ENCODE measurements around the gene NFIA. TPM values are rescaled to one million over a fixed set of nuclear protein-coding genes. Genes with fewer than 3 reads are reported as not detected.

Gene NFIA
- total and polyA plus RNA-seq, 9 of the 15 experiments (the other 6 are each of a cell fraction or from before 2014, with no cell fraction given) = 5.3 to 24.9 (median 9.8) TPM

GRCh38 chr1:61184040-61184713 is 101.8 kb downstream of the NFIA start:
- H3K4me2 ChIP-seq (ENCODE audit: insufficient read depth, low read length) = peak overlapping the region; percentile 72
- POLR2A ChIA-PET = interaction anchor here (0.6 to 1.9 kb wide), 9 partner anchors 8 to 171 kb away, joined by 3 to 5 read pairs (median 4); no protein-coding TSS in a partner anchor
- no peak for TF ChIP-seq ARID1B (IDR thresholded peaks at IDR 0.05)
- 0 out of 2 replicates have a peak, but pooled peaks have one; percentile 46 for TF ChIP-seq PHTF2 (CRISPR knock-in tag; IDR thresholded peaks at IDR 0.05)
- no peak for TF ChIP-seq PRDM10 (IDR thresholded peaks at IDR 0.05; ENCODE audit: partially characterized antibody)
- peak in 1 of 2 experiments; percentile 83; a peak in 1 of 4 replicates for TF ChIP-seq CSDE1 (IDR thresholded peaks at IDR 0.05)
- TF ChIP-seq RUNX1 (IDR thresholded peaks at IDR 0.05; ENCODE audit: low read depth) = no peak
- TF ChIP-seq CEBPZ (IDR thresholded peaks at IDR 0.05; ENCODE audit: borderline replicate concordance, low read depth, low read length) = no peak
- peak; percentile 47; the same call in 1 of the 2 replicates for TF ChIP-seq FOXM1 (IDR thresholded peaks at IDR 0.05; ENCODE audit: low read depth)
- no peak for TF ChIP-seq FOXM1 (CRISPR knock-in tag; IDR thresholded peaks at IDR 0.05; ENCODE audit: low read depth)
- no peak for TF ChIP-seq SIRT6 (IDR thresholded peaks at IDR 0.05; ENCODE audit: low read depth, low read length)
- TF ChIP-seq RBM17 (IDR thresholded peaks at IDR 0.05; ENCODE audit: borderline replicate concordance, low read depth, low read length) = no peak
- no peak for TF ChIP-seq GTF2F1 (IDR thresholded peaks at IDR 0.05; ENCODE audit: low read depth, low read length)
- TF ChIP-seq GMEB1 (CRISPR knock-in tag; IDR thresholded peaks at IDR 0.05) = peak; percentile 23; the same call in 1 of the 2 replicates

More at GRCh38 chr1:61184040-61184713, 101.8 kb downstream of the NFIA start:
- Histone ChIP-seq H3K27me3 (ENCODE audit: control insufficient read depth in 2 of 2, insufficient read depth in 2 of 2, low read length in 2 of 2) (no peaks in the 10 kb centered on the region), H3K27ac (ENCODE audit: extremely low read depth, low read depth, low read length) (peak overlapping the region; percentile 89), H3K4me1 (replicated peaks in 1 of 2; ENCODE audit: control insufficient read depth in 2 of 2, insufficient read depth in 2 of 2, low read length in 2 of 2) (peaks cover 12 to 32% of the 10 kb centered on the region in 2 experiments), H2AFZ (ENCODE audit: low read depth, low read length) (peak overlapping the region; percentile 90), H3K36me3 (ENCODE audit: control insufficient read depth, insufficient read depth, low read length) (peaks cover 5% of the 10 kb centered on the region; the same call in 2 of the 3 replicates), H3K9me3 (replicated peaks; ENCODE audit: control insufficient read depth, insufficient read depth, low read depth, low read length) (no peaks in the 10 kb centered on the region), H4K20me1 (replicated peaks; ENCODE audit: control insufficient read depth, insufficient read depth, low read length) (no peaks in the 10 kb centered on the region), H3K9ac (ENCODE audit: insufficient read depth in 1 of 2, low read depth in 2 of 2, low read length in 2 of 2) (peak overlapping the region; percentile 72 to 73), H3K9me1 (ENCODE audit: control insufficient read depth, insufficient read depth, low read length) (no peaks in the 10 kb centered on the region), H3K4me3 (0 out of 2 replicates have a peak overlapping the region, but pooled peaks have one; percentile 4), H3K79me2 (ENCODE audit: control insufficient read depth, insufficient read depth, low read length) (peaks cover 66% of the 10 kb centered on the region)
- DNase-seq (ENCODE audit: extremely low read depth in 1 of 4, low spot score in 3 of 4) (peak; percentile 56 to 85 (median 68)), FAIRE-seq (peak; percentile 82), ATAC-seq (peak; percentile 84)
- WGBS (ENCODE audit: insufficient coverage, low coverage, missing lambda C conversion rate) = 40% methylated on average over 17 of the region's 17 CpGs
- BruUV-seq (replicated peaks) = no TSS peak
- intact Hi-C loops (cut with micrococcal nuclease) = loop anchor here (5.0 kb wide), 2 partner anchors 102 to 132 kb away; partner anchors contain the start of gene NFIA
- CTCF ChIA-PET (ENCODE audit: low intra/inter-chr PET ratio) = interaction anchor here (0.6 kb wide), 1 partner anchor 206 kb away, joined by 3 read pairs; no protein-coding TSS in a partner anchor
- in situ Hi-C loops (cut with MboI) = no loop called here
